H1 (cell line): ENCODE measurements around the gene FGF14.

ENCODE experiments used
- ATF2 ChIP-seq: IDR thresholded peaks from 2 replicates; pipeline ENCODE4 v1.6.1; 2012; ENCODE audit warnings: low read length, inconsistent platforms
- JUND ChIP-seq: IDR thresholded peaks from 2 replicates; pipeline ENCODE4 v1.6.1; 2011; ENCODE audit warnings: mild to moderate bottlenecking, improper control_type of control experiment, low read length
- RAD21 ChIP-seq, 2 experiments: IDR thresholded peaks in 1 of 2; conservative IDR thresholded peaks in 1 of 2; 2 replicates each; pipeline ENCODE4 v1.6.1; 2011; ENCODE audit warnings: low read depth in 2 of 2, low read length in 2 of 2, improper control_type of control experiment in 1 of 2, inconsistent platforms in 1 of 2, mild to moderate bottlenecking in 1 of 2, moderate library complexity in 1 of 2

GRCh38 chr13:101798437-101798836 is 603.4 kb downstream of the FGF14 start:
- TF ChIP-seq ATF2 (no peak), RAD21 (IDR thresholded peaks at IDR 0.05 in 1 of 2, conservative IDR thresholded peaks at IDR 0.05 in 1 of 2; ENCODE audit: low read depth in 2 of 2, low read length in 2 of 2) (no peak), JUND (no peak)
